Activated T-cell treated with anti-CD3 and anti-CD28 coated beads, Interleukin-2, amount 50 U/mL, for 72 hours (primary cell): ENCODE results near the gene ARHGEF19. TPM values are rescaled to one million over a fixed set of nuclear protein-coding genes. Genes with fewer than 3 reads are reported as not detected.
A peak's percentile ranks its signal among the peaks of the same experiment; 100 is the strongest.
"Not testable (repeated sequence)": the region's sequence is repeated elsewhere in the genome, so short reads cannot be mapped to it uniquely, and the experiment has no call there.

Source experiments
- ATAC-seq, 2 donors: fragments of 150-1000 bp; cut with Tn5 transposase; replicated peaks in 1 of 2; 2 replicates each; pipeline ENCODE4 v1.10.0; 2021; ENCODE audit warnings: moderate library complexity in 2 of 2, mild to moderate bottlenecking in 1 of 2
- DNase-seq, 2 donors: peaks; one replicate each; pipeline ENCODE4 v3.0.0; 2021 to 2022; ENCODE audit warnings: mixed read lengths in 1 of 2
- H3K27ac Mint-ChIP-seq: one replicate; pipeline ENCODE4 v1.8.0; 2022; ENCODE audit warnings: mild to moderate bottlenecking, moderate library complexity, mixed read lengths
- H3K27me3 Mint-ChIP-seq: one replicate; pipeline ENCODE4 v1.8.0; 2022; ENCODE audit warnings: low read depth, mixed read lengths
- H3K36me3 Mint-ChIP-seq, 2 donors: one replicate each; pipeline ENCODE4 v1.8.0; 2022; ENCODE audit warnings: mixed read lengths in 2 of 2, mild to moderate bottlenecking in 1 of 2; ENCODE audit not compliant: insufficient read depth in 2 of 2
- H3K4me1 Mint-ChIP-seq: one replicate; pipeline ENCODE4 v1.8.0; 2022; ENCODE audit warnings: low read depth, mixed read lengths
- H3K4me3 Mint-ChIP-seq, 2 donors: one replicate each; pipeline ENCODE4 v1.8.0; 2022; ENCODE audit warnings: mild to moderate bottlenecking in 2 of 2, mixed read lengths in 2 of 2, moderate library complexity in 2 of 2
- H3K9me3 Mint-ChIP-seq, 2 donors: one replicate each; pipeline ENCODE4 v1.8.0; 2022; ENCODE audit warnings: mixed read lengths in 2 of 2
- total RNA-seq, 2 donors: library from RNA; stranded (reverse); gene quantifications; one replicate each; pipeline ENCODE4 v1.2.3, GENCODE V29; 2022

Gene ARHGEF19
- total RNA-seq, 2 donors from 2014 or later: 7.0 to 9.9 TPM

GRCh38 chr1:16202281-16203210 lies 9.9 kb downstream of the ARHGEF19 start:
- H3K27ac Mint-ChIP-seq: no peak overlapping the region
- no peaks in the 10 kb centered on the region for H3K36me3 Mint-ChIP-seq
- DNase-seq: no peak
- H3K4me1 Mint-ChIP-seq: peaks cover 11% of the 10 kb centered on the region
- ATAC-seq: no peak
- H3K9me3 Mint-ChIP-seq: no peaks in the 10 kb centered on the region
- no peaks in the 10 kb centered on the region for H3K27me3 Mint-ChIP-seq
- H3K4me3 Mint-ChIP-seq: no peak overlapping the region

GRCh38 chr1:16199700-16200099 lies 12.8 kb downstream of the ARHGEF19 start:
- no peak overlapping the region for H3K27ac Mint-ChIP-seq

GRCh38 chr1:16199157-16199501 lies 13.3 kb downstream of the ARHGEF19 start:
- no peaks in the 10 kb centered on the region for H3K9me3 Mint-ChIP-seq
- DNase-seq (no peak), ATAC-seq (no peak)
- peaks cover 6% of the 10 kb centered on the region for H3K4me1 Mint-ChIP-seq
- no peak overlapping the region for H3K27ac Mint-ChIP-seq
- H3K4me3 Mint-ChIP-seq: no peak overlapping the region
- H3K36me3 Mint-ChIP-seq: no peaks in the 10 kb centered on the region
- no peaks in the 10 kb centered on the region for H3K27me3 Mint-ChIP-seq

More at GRCh38 chr1:16199700-16200099, 12.8 kb downstream of the ARHGEF19 start:
- peaks cover 6% of the 10 kb centered on the region for H3K4me1 Mint-ChIP-seq
- no peak for ATAC-seq
- no peaks in the 10 kb centered on the region for H3K27me3 Mint-ChIP-seq
- H3K4me3 Mint-ChIP-seq: no peak overlapping the region
- H3K36me3 Mint-ChIP-seq: no peaks in the 10 kb centered on the region
- H3K9me3 Mint-ChIP-seq: no peaks in the 10 kb centered on the region
- no peak for DNase-seq

- Mint-ChIP-seq H3K4me1 (peaks cover 6% of the 10 kb centered on the region), H3K27me3 (no peaks in the 10 kb centered on the region), H3K9me3 (no peaks in the 10 kb centered on the region), H3K4me3 (no peak overlapping the region), H3K27ac (no peak overlapping the region), H3K36me3 (no peaks in the 10 kb centered on the region)
- DNase-seq: no peak
- no peak for ATAC-seq
Observed at GRCh38 chr1:16198444-16199156, 13.9 kb downstream of the ARHGEF19 start.

GRCh38 chr1:16196874-16197273 lies 15.6 kb downstream of the ARHGEF19 start:
- DNase-seq (no peak), ATAC-seq (no peak)
- Mint-ChIP-seq H3K27ac (no peak overlapping the region), H3K4me1 (peaks cover 6% of the 10 kb centered on the region), H3K9me3 (no peaks in the 10 kb centered on the region), H3K4me3 (no peak overlapping the region), H3K27me3 (no peaks in the 10 kb centered on the region), H3K36me3 (no peaks in the 10 kb centered on the region)

GRCh38 chr1:16196139-16196538 lies 16.3 kb downstream of the ARHGEF19 start:
- H3K27ac Mint-ChIP-seq, H3K4me1 Mint-ChIP-seq, ATAC-seq, H3K27me3 Mint-ChIP-seq, DNase-seq, H3K36me3 Mint-ChIP-seq, H3K9me3 Mint-ChIP-seq, H3K4me3 Mint-ChIP-seq: not testable (repeated sequence)

GRCh38 chr1:16195518-16195905 lies 16.9 kb downstream of the ARHGEF19 start:
- Mint-ChIP-seq H3K36me3 (no peaks in the 10 kb centered on the region), H3K4me3 (no peak overlapping the region), H3K27ac (no peak overlapping the region), H3K27me3 (peaks cover 7% of the 10 kb centered on the region), H3K9me3 (no peaks in the 10 kb centered on the region), H3K4me1 (peaks cover 6% of the 10 kb centered on the region)
- ATAC-seq (no peak), DNase-seq (no peak)

GRCh38 chr1:16191916-16192546 lies 20.4 kb downstream of the ARHGEF19 start:
- peaks cover 6% of the 10 kb centered on the region for H3K4me1 Mint-ChIP-seq
- no peaks in the 10 kb centered on the region for H3K9me3 Mint-ChIP-seq
- peaks cover 18% of the 10 kb centered on the region for H3K27me3 Mint-ChIP-seq
- H3K4me3 Mint-ChIP-seq: no peak overlapping the region
- DNase-seq: no peak
- no peak for ATAC-seq
- no peaks in the 10 kb centered on the region for H3K36me3 Mint-ChIP-seq
- H3K27ac Mint-ChIP-seq: no peak overlapping the region

GRCh38 chr1:16191309-16191708 lies 21.1 kb downstream of the ARHGEF19 start:
- peaks cover 6% of the 10 kb centered on the region for H3K4me1 Mint-ChIP-seq
- ATAC-seq (no peak), DNase-seq (no peak)
- peaks cover 18% of the 10 kb centered on the region for H3K27me3 Mint-ChIP-seq
- H3K36me3 Mint-ChIP-seq: no peaks in the 10 kb centered on the region
- H3K27ac Mint-ChIP-seq: no peak overlapping the region
- no peak overlapping the region for H3K4me3 Mint-ChIP-seq
- H3K9me3 Mint-ChIP-seq: no peaks in the 10 kb centered on the region

GRCh38 chr1:16189921-16190621 lies 22.4 kb downstream of the ARHGEF19 start:
- Mint-ChIP-seq H3K27me3 (peaks cover 18% of the 10 kb centered on the region), H3K9me3 (no peaks in the 10 kb centered on the region), H3K4me1 (peaks cover 6% of the 10 kb centered on the region), H3K36me3 (no peaks in the 10 kb centered on the region), H3K4me3 (no peak overlapping the region), H3K27ac (no peak overlapping the region)
- ATAC-seq: no peak
- DNase-seq: no peak

GRCh38 chr1:16189003-16189402 lies 23.4 kb downstream of the ARHGEF19 start:
- DNase-seq (no peak), ATAC-seq (no peak)
- H3K4me3 Mint-ChIP-seq: no peak overlapping the region
- no peaks in the 10 kb centered on the region for H3K36me3 Mint-ChIP-seq
- peaks cover 6% of the 10 kb centered on the region for H3K4me1 Mint-ChIP-seq
- peaks cover 18% of the 10 kb centered on the region for H3K27me3 Mint-ChIP-seq
- no peaks in the 10 kb centered on the region for H3K9me3 Mint-ChIP-seq
- no peak overlapping the region for H3K27ac Mint-ChIP-seq

GRCh38 chr1:16187748-16188401 lies 24.6 kb downstream of the ARHGEF19 start:
- Mint-ChIP-seq H3K4me1 (peaks cover 6% of the 10 kb centered on the region), H3K4me3 (no peak overlapping the region), H3K9me3 (no peaks in the 10 kb centered on the region), H3K27me3 (peaks cover 18% of the 10 kb centered on the region), H3K36me3 (no peaks in the 10 kb centered on the region), H3K27ac (no peak overlapping the region)
- ATAC-seq: peak; percentile 87 to 89
- peak; percentile 77 to 85 for DNase-seq
